NB4 (cell line): ENCODE measurements around the gene PLXDC2.

Experiments used
- DNase-seq: peaks from one replicate; pipeline ENCODE4 v3.0.0; 2010; ENCODE audit warnings: low read depth
- H3K4me3 ChIP-seq: one replicate; pipeline ENCODE4 v1.5.1; 2011; ENCODE audit warnings: mild to moderate bottlenecking, low read depth, low read length, moderate library complexity
- CTCF ChIP-seq: IDR thresholded peaks from one replicate; pipeline ENCODE4 v1.5.1; 2012; ENCODE audit warnings: low read depth, low read length
- MYC ChIP-seq: IDR thresholded peaks from 2 replicates; pipeline ENCODE4 v1.6.1; 2011; ENCODE audit warnings: low read depth, low read length
- POLR2A ChIP-seq: IDR thresholded peaks from 2 replicates; pipeline ENCODE4 v1.6.1; 2011; ENCODE audit warnings: mild to moderate bottlenecking; ENCODE audit not compliant: insufficient read length; ENCODE audit errors: extremely low read depth
- TF ChIP-seq, protein P1 (sequence below): IDR thresholded peaks from 2 replicates; pipeline ENCODE4 v1.6.1; 2011; ENCODE audit warnings: low read depth, low read length

PLXDC2 gene

GRCh38 chr10:20156511-20156910 is 340.3 kb downstream of the PLXDC2 start:
- TF ChIP-seq POLR2A (no peak), MYC (no peak)
- TF ChIP-seq, protein P1, sequence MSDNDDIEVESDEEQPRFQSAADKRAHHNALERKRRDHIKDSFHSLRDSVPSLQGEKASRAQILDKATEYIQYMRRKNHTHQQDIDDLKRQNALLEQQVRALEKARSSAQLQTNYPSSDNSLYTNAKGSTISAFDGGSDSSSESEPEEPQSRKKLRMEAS = no peak
- no peak for DNase-seq
- no peak overlapping the region for H3K4me3 ChIP-seq

GRCh38 chr10:20157314-20157713 is 341.1 kb downstream of the PLXDC2 start:
- TF ChIP-seq MYC = no peak
- TF ChIP-seq CTCF = no peak
- TF ChIP-seq POLR2A = no peak
- TF ChIP-seq, protein P1 = no peak
- DNase-seq = no peak

GRCh38 chr10:20158086-20158485 is 341.9 kb downstream of the PLXDC2 start:
- H3K4me3 ChIP-seq = no peak overlapping the region
- TF ChIP-seq, protein P1 = no peak
- TF ChIP-seq POLR2A (no peak), MYC (no peak)
- DNase-seq = no peak

More at GRCh38 chr10:20157314-20157713, 341.1 kb downstream of the PLXDC2 start:
- H3K4me3 ChIP-seq = no peak overlapping the region

DNA sequence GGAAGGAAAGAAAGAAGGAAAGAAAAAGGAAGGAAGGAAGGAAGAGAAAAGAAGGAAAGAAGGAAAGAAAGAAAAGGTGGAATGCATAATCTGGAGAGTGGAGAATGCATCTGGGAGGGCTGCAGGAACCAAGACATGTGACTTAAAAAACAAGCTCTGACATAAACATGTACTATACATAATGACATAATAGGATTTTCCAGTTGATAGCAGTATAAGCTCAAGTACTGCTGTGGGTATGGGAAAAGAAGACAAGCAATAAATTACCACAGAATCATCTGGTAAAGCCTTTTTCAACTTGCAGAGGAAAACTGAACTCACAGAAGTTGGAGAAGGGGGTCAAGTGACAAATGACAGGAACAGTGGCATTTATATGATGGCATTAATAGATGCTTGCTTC is 345.9 kb downstream of the PLXDC2 start:
- DNase-seq = no peak
- TF ChIP-seq POLR2A (no peak), MYC (no peak), CTCF (no peak)
- TF ChIP-seq, protein P1 = no peak
- no peak overlapping the region for H3K4me3 ChIP-seq

GRCh38 chr10:20166096-20166675 is 350.0 kb downstream of the PLXDC2 start:
- no peak for DNase-seq
- H3K4me3 ChIP-seq = no peak overlapping the region
- no peak for TF ChIP-seq MYC
- TF ChIP-seq, protein P1 = no peak
- TF ChIP-seq CTCF = no peak
- no peak for TF ChIP-seq POLR2A

- no peak for DNase-seq
- H3K4me3 ChIP-seq = no peak overlapping the region
- TF ChIP-seq POLR2A = no peak
- TF ChIP-seq CTCF = no peak
- TF ChIP-seq, protein P1 = no peak
Measured at GRCh38 chr10:20170661-20171060, 354.4 kb downstream of the PLXDC2 start.
